UCSD-AML1 (cell line): ENCODE results near the gene TMCC1.

ENCODE experiments used
- DNase-seq: peaks from one replicate; lab custom pipeline; 2025; ENCODE audit not compliant: unreplicated experiment; lab: John Stamatoyannopoulos, UW

Gene TMCC1

DNA sequence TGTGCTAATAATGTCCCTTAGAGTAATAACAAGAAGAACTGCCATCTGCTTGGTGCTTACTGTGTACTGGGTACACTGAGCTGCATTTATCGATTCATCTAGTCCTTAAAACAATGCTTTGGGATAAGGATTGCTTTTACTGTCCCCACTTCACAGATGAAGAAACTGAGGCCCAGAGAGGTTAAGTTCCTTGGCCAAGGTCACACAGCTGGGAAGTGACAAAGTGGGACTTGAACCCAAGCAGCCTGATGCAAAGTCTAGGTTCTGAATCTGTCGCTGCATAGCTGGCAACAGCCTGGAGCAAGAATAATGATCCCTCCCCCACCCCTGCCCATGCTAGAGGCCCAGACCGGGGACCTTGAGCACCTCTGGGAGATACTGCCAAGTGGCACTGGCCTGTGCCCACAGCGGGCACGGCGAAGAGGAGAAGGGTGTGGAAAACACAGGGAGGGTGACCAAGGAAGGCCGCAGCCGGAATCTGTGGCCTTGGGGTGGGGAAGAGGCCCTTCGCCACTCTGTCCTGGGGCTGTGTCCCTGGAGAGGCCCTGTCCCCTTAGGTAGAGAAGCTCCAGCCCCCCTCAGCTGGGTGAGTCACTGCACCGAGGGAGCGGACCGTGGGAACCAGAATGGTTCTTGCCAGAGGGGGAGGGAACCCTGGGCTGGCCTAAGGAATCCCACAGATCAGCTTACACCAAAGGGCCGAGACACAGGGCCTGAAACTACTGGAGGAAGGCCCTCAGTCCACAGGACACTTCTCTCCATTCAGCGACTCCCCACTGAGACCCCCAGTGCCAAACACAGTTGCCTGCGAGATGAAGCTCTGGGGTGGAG, 290.6 kb downstream of the TMCC1 start:
- DNase-seq, result no peak

- DNase-seq, result no peak
Measured at GRCh38 chr3:129602309-129602708, 291.2 kb downstream of the TMCC1 start.

- no peak for DNase-seq
Measured at GRCh38 chr3:129601713-129602112, 291.8 kb downstream of the TMCC1 start.

DNA sequence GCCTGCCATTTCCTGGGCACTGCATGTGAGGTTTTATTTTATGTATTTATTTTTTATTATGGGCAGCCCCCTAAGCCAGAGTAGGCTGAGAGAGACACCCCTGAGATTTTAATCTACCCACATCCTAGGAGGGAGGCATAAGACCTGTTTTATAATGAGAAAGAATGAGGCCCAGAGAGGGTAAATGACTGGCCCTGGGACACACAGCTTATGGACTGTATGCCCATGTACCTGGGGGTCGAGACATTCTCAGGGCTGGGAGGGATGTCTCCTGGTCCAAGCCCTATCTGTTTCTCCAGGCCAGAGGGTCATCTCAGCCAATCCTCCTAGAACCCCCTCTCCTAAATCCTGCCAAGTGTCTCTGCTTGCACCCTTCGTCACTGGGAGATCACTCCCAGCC, 293.2 kb downstream of the TMCC1 start:
- DNase-seq, result no peak

- DNase-seq, result peak; percentile 87
Measured at GRCh38 chr3:129599607-129600006, 293.9 kb downstream of the TMCC1 start.

DNA sequence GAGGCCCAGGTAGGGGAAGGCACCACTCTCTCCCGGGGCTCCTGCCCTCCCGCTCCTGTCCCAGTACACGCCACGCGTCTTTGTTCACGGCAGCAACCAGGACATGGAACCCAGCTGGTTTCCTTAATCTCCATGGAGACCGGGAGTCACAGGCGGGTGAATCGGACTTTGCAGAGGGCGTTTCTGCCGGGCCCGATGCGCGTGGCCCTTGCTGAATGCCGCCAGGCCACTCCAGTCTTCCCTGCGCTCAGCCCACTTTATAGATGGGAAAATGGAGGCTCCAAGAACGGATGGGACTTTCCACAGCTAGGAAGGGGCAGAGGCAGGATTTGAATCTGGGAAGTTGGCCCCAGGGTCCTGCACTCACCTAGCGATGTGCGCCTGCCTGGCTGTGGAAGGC, 294.4 kb downstream of the TMCC1 start:
- DNase-seq, result no peak

GRCh38 chr3:129598484-129598883, 295.0 kb downstream of the TMCC1 start:
- DNase-seq, result no peak

- DNase-seq, result no peak
Measured at GRCh38 chr3:129598000-129598381, 295.5 kb downstream of the TMCC1 start.
